COLO829 (cell line): ENCODE measurements around the gene LRRIQ1.
A peak's percentile ranks its signal among the peaks of the same experiment; 100 is the strongest.
"Not testable (repeated sequence)": the region's sequence is repeated elsewhere in the genome, so short reads cannot be mapped to it uniquely, and the experiment has no call there.

Experiments
- DNase-seq: peaks from one replicate; pipeline ENCODE4 v3.0.0; 2012; ENCODE audit warnings: low spot score

The LRRIQ1 gene

GRCh38 chr12:85203809-85204208 is 167.7 kb downstream of the LRRIQ1 start:
- not testable (repeated sequence) for DNase-seq

DNA sequence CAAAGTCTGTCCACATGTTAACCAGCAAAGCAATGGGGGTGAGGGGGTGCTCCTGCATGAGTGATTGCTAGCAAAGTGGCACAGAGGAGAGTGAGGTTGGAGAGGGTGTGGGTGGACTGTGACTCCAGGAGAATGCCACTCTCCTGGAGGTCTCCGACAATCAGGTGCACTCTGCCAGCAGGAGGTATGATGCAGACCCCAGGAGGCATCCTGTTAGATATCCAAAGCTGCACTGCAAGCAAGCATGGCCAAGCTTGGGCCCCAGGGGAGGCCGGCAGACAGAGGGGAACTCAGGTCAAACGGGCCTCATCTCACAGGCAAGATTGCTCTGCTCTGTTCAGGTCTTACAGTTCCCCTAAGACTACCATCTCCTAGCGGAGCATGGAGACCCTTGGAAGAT is 170.4 kb downstream of the LRRIQ1 start:
- DNase-seq, result no peak

- not testable (repeated sequence) for DNase-seq
These were observed 188.2 kb downstream of the LRRIQ1 start for GRCh38 chr12:85224339-85224738.

DNA sequence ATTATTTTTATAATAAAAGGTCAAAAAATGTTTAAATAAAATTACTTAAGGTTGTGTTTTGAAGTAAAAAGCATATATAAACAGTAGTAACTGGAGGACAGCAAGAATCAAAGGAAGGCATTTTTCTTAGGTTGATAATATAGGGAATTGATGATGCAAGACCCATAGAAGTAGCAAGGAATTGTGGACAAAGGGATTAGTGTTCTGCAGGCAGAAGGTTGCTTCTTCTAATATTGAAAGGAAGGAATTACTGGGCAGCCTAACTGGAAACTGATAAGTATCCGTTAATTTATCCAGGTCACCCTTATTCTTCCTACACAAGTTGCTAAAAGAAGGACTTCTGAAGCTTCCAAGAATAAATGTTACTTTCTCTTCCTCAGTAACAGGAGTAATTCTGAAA is 189.3 kb downstream of the LRRIQ1 start:
- DNase-seq, result peak; percentile 55

GRCh38 chr12:85237327-85237726 is 201.2 kb downstream of the LRRIQ1 start:
- DNase-seq, result no peak

GRCh38 chr12:85244561-85244960 is 208.4 kb downstream of the LRRIQ1 start:
- peak; percentile 5 for DNase-seq

DNA sequence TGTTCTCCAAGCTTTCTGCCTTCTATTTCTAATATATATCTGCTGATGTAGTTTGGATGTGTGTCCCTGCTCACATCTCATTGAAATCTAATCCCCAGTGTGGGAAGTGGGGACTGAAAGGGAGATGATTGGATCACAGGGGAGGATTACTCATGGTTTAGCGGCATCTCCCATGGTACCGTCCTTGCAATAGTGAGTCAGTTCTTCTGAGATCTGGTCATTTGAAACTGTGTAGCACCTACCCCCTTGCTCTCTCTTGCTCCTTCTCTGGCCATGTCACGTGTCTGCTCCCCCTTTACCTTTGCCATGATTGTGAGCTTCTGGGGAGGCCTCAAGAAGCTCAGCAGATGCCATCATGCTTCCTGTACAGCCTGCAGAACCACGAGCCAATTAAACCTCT is 217.7 kb downstream of the LRRIQ1 start:
- DNase-seq, result no peak

GRCh38 chr12:85257671-85258070 is 221.5 kb downstream of the LRRIQ1 start:
- no peak for DNase-seq

- DNase-seq, result no peak
These were observed 224.3 kb downstream of the LRRIQ1 start for GRCh38 chr12:85260447-85260846.

GRCh38 chr12:85260896-85261295 is 224.7 kb downstream of the LRRIQ1 start:
- no peak for DNase-seq

- no peak for DNase-seq
These were observed 230.2 kb downstream of the LRRIQ1 start for GRCh38 chr12:85266356-85266755.

- no peak for DNase-seq
These were observed 237.5 kb downstream of the LRRIQ1 start for GRCh38 chr12:85273381-85274314.

DNA sequence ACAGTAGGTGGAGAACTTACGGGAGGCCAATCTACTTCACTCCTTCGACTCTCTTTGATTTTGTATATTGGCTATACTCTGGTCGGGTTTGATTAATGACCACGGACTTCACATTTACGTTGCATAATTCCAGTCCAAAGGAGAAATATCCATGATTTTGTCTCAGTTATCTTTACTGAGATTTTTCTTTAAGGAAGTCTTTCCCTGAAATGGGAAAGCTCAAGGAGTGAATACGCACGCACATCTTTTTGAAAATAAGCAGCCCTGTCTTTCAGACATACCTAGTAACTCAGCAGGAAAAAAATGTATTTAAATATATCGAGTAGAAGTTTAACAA is 238.1 kb downstream of the LRRIQ1 start:
- DNase-seq, result no peak

GRCh38 chr12:85275374-85275773 is 239.2 kb downstream of the LRRIQ1 start:
- DNase-seq, result no peak

DNA sequence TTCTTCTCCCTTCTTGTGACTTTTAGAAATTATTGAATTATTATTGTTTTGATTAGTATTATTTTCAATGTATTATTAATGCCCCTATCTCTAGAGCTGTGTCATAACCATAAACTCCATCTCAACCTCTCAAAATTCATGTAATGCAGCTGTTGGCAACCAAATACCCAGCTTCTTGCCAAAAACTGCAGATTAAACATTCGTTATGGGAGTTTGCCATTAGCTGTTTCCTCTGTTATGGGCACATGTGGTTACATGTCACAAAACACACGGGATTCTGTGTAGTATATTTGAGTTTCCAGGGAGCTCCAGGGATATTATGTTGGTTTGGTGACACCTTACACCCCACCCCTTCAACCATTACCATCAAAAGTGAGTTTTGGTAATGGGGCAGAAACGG is 241.0 kb downstream of the LRRIQ1 start:
- DNase-seq, result no peak

- no peak for DNase-seq
These were observed 241.9 kb downstream of the LRRIQ1 start for GRCh38 chr12:85277900-85278597.

DNA sequence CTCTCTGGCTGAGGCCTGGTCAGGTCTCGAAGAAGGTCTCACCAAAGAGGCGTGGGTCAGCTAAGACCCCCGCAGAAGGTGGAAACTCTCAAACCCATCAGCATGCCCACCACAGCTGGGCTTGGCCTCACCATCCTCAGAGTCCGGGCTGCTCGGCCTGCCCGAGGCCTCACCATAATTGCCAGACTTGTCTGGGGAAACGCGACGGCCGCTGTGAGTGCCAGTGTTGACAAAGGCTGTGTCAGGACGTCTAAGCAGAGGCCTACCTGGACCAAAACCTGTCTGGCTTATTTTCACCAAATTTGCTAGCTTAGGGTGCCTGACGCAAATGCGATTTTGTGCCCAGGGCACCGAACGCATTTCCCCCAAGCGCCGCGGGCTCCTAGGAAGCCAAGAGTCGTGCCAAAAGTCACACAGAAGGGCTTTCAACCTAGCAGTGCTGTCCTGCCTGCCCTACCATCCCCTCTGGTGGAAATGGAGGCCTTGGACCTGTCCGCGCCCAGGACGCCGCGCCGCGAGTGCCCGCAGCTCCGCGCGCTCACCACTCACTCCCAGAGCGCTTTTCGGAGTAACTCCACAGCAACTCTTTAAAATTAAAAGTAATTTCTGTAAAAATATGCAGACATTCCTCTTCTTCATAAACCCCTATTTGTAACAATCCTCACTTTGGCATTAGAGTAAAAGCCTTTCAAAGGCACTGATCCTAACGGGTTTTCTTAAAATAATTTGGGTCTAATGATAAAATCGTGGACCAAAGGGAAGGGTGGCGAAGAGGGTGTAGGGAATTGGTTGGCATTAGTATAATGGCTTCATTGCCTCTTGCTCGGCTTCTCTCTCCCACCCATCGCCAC is 242.7 kb downstream of the LRRIQ1 start:
- DNase-seq, result no peak

DNA sequence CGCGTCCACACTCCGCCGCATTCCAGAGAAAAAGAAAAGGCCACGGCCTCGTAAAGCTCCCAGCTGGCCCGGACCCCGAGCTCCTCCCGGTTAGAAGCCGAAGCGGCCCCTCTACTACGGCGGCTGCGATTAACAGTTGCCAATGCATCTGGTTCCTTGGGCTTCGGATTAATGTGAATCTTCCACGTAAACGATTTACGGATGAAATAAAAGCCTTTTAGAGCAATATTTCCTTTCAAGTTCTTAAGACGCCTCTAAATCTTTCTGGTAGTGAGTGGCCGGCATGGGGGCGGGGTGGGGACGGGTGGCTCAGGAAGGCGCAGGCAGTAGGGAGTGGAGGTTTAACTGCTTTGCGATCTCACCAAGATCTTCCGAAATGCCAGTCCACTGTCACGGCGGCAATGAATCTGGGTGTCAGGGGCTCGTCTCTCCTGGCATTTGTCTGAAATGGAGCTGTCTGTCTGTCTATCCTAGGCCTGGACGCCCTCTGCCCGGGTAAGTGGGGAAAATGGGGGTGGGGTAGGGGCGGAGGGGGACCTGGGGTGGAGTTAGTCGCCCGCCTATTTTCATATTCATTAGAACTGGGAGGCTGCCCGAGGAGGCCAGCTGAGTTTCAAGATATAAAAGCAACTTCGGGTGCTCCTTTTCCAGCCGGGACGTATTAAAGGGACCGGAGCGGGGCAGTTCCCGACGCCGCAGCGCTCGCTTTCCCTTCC is 243.5 kb downstream of the LRRIQ1 start:
- DNase-seq, result peak; percentile 17

DNA sequence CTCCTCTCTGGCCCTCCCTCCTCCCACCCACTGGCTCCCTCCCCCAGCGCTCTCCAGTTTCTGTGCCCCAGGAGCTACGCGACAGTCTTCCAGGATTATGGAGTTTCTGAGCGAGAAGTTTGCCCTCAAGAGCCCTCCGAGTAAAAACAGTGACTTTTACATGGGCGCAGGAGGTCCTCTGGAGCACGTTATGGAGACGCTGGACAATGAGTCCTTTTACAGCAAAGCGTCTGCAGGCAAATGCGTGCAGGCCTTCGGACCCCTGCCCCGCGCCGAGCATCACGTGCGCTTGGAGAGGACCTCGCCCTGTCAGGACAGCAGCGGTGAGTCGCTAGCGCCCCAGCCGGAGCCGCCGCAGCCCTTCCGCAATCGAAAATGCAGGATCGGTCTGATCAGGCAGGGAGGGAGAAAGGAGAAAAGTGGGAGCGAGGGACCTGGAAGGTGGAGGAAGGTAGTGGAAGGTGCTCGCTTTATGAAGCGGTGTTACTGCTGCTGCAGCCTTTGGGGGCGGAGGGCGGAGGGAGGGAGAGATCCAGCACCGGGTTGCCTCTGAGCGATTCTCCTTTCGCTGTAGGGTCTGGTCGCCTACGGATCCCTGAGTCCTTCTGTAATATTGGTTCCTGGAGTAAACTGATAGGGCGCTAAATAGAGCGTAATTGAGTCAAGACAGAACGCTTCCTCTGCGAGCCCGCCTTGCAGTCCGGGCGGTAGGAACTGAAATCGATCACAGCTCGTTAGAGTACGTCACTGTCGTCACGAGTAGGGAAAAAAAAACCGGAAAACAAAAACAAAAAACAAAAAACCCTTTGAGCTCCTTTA is 244.2 kb downstream of the LRRIQ1 start, which contains the start of gene ALX1:
ALX1 (plus strand) TSS at position 56 of the 819 bp plus-strand sequence; CDS start at position 98, 42 bp downstream.
- DNase-seq, result peak; percentile 34

DNA sequence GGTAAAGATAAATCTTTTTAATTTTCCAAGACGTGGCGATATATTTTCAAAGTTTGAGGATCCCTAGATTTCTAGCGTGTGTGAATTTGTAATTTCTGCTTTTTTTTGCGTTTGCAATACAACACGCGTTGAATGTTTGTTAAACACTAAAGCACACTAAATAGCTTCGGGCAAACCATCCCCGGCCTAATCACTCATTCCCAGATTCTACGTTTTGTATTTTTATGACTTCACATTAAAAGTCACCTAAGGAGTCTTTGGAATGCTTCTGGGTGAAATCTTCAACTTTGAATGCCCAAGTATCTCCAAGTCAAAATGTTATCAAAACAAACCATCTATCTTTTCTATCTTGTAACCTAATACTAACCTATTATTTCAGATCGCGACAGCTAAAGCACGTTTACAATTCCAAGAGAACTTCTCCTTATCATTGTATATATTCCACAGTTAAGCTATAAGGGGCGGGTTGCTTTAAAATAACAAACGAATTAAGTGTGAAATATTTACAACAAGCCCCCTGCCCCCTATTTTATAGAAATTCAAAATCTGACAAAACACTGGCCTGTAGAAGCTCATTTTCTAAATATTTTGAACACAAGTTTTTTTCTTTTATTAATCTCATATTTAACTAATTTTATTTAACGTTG is 245.0 kb downstream of the LRRIQ1 start:
- DNase-seq, result no peak
